ENCODE data around the gene ARSG.

The ARSG gene

DNA sequence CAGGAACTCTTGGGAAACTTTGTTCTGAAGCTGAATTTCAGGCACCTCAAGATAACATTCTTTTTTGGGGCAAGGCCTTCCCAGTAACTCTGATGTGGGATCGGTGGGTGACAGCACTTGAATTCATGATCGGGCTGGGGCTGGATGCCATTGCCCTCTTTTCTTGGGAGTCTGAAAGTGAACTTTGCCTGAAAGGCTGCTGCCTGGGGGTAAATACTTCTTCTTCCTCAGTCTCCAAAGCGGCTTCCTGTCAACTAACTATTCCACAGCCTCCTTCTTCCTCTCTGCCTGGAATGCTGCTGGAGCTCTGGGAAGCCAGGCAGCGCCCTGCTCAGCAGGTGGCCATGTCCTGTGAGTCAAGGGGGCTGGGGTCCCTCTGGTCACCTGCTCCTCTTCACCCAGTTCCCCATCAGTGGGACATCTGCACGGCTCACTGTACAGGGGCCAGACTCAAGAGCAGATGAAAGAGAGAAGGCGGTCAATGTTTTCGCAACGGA is 86.5 kb downstream of the ARSG start:
- DNase-seq (ENCODE audit: low read depth in 2 of 2) = no peak

DNA sequence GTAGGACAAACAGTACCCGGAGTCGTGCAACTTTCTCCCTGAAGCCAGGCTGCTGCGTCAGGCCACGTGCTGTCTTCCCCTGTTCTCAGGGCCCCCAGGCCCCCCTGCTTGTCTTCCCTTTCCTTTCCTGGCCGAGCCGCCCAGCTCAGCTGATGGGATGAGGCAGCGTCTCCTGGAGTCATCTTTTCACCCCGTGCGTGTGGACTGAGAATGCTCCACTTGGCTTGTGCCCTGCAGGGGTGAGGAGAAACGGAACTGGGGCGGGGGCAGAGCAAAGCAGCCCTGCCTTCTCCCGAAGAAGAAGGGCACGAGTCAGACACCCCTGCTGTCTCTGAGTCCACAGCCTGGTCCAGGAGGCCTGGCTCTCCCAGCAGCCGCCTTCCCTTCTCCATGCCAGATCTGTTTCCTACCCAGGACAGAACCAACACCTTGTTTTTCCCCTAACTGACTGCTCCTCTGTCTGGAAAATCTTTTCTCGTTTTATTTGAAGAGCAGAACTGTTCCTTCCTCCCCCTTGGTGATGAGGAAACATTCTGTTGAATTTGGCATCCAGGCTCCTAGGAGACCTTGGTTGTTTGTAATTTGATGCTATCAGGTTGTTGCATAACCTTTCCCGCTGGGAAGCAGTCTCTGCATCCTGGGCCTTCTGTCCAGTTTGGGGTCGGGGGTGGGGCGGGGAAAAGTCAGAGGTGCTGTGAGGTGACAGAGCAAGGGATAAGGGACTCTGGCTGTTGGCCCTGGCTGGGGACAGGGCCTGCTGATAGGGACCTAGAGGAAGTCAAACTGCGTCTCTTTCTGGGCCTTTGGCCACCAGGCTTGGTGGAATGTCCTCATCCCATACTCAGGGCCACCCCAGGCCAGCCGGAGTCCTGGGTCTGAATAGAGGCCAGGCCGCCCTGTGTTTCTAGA is 87.2 kb downstream of the ARSG start:
- no peak for DNase-seq (ENCODE audit: low read depth in 2 of 2)

DNA sequence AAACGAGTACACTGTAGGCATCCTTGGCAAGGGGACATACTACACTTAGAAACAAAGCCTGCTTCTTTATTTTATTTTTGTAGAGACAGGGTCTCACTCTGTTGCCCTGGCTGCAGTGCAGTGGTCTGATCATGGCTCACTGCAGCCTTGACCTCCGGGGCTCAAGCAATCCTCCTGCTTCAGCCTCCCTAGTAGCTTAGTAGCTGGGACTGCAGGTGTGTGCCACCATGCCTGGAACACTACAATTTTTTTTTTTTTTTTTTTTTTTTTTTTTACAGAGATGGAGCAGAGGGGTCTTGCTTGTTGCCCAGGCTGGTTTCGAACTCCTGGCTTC is 87.8 kb downstream of the ARSG start:
- no peak for DNase-seq (ENCODE audit: low read depth in 2 of 2)

DNA sequence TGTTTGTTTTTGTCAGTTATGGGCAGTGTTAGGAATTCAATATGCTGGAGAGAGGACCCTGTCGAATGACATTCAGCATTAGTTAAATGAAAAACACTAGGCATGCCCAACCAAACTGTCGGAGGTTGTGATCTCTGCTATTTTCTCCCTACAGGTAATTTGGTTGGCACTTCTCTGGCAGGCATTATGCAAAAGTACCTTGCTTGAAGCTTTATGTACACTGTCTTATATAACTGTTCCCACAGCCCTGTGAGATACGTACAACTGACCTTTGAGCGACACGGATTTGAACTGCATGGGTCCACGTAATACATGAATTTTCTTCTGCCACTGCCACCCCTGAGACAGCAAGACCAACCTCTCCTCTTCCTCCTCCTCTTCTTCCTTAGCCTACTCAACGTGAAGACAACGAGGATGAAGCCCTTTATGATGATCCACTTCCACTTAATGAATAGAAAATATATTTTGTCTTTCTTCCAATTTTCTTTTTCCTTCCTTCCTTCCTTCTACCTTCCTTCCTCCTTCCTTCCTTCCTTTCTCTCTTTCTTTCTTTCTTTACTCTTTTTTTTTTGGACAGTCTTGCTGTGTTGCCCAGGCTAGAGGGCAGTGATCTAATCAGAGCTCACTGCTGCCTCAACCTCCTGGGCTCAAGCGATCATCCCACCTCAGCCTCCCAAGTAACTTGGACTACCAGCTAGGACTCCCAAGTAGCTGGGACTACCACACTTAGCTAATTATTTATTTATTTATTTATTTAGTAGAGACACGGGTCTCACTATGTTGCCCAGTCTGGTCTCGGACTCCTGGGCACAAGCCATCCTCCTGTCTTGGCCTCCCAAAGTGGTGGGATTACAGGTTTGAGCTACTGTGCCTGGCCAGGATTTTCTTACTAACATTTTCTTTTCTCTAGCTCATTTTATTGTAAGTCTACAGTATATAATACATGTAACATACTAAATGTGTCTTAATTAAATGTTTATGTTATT is 88.7 kb downstream of the ARSG start:
- no peak for DNase-seq (ENCODE audit: low read depth in 2 of 2)

DNA sequence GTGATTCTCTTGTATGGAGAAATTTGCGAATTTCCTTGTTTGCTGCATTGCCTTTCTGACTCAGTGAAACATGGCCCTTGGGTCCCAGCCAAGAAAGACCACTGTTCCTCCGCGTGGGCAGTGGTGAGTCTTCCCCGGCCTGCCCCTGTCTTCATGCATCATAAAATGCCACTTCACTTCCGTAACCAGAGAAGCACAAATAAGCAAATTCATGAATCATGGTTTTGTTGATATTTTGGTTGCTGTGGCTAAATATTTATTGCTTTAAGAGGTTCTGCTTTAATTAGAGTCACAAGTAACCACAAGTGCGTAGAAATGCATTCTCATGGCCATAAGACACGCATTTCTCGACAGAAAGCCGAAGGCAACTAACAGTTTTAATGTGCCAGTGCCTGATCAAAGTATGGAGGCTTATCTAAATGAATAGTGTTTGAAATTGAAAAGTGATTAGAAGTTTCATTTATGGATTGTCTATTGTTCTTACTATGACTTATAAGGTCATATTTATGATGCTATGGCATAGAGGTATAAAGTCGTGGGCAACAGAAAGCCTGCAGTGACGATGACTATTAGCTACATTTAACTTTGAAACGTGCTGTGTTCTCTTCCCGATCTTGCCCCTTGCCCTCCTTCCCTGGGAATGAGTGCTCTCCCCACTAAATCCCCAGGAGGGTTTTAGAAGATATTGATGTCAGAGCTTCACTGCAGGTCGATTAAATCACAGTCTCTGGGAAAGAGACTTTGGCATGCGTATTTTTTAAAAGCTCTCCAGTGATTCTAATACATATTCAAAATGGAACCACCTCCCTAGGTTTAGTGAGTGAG is 90.0 kb downstream of the ARSG start:
- no peak for DNase-seq (ENCODE audit: low read depth in 2 of 2)

DNA sequence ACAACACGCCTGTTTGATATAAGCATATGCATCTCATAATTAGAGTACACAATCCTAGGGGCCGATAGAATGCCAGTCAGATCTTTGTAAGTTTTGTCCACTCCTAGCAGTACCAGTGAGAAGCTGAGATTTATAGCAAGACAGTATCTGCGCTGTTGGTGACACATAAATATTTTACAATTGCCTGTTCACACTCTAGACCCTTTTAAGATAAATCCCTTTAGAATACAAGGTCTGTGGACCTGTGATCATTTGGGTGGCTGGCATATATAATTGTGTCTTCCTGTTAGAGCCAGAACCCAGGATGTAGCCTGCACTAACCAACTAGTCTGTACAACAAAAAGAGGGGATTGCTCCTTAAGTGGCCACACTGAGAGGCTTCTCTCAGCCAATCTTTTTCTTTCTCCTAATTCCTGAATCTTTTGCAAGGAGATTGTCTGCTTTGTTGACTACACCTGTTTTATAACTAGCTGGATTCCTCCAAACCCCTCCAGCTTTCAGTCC is 91.3 kb downstream of the ARSG start:
- DNase-seq (ENCODE audit: low read depth in 2 of 2) = no peak

DNA sequence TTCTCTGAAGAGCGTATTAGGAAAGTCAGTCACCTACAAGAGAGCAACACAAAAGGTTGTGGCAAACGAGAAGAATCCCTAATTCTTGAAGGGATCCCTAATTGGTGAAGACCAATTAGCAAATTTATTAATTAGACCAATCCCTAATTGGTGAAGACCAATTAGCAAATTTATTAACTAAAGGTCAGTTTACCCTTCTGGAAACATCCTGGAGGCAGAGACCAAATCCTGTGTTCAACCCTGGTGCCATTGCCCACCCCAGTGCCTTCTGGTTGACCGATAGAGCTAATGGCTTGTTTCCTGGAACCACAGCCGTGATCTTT is 91.8 kb downstream of the ARSG start:
- DNase-seq (ENCODE audit: low read depth in 2 of 2) = no peak

DNA sequence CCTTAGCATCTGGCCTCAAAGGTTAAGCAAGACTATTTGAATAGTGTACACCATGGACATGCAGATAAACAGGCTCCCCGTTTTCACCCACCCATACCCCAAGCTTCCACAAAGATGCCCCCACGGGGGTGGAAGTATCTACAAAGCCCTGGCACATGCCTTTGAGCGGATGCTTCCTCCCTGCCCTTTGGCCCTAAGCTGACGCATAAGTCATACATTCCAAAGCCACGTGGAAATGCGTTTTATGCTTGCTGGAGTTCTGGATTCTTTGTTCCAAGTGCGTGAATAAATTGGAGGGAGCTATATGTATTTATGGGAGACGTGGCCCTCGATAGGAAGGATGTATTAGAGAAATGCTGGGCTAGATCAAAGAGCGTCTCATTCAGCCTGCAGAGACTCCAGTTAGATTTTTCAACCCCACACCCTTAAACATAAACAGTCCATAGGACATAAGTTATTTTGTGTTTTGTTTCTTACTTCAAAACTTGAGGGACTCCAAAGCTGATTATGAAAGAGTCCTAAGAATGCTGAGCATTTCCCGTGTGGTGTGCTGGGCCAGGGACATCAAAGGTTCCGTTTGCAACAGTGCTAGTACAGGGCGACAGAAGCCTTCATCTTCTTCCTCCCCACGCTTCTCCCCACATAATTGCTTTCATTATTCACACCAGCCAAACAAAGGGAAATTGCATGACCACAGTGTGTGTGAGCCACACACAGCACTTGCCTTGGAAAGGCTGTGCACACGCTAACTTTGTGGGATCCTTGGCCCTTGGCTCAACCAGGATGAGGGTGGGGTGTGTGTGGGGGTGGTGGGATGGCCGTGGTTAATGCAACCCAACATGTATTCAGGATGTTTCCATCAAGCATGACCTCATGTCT is 92.4 kb downstream of the ARSG start:
- DNase-seq (ENCODE audit: low read depth in 2 of 2) = no peak

DNA sequence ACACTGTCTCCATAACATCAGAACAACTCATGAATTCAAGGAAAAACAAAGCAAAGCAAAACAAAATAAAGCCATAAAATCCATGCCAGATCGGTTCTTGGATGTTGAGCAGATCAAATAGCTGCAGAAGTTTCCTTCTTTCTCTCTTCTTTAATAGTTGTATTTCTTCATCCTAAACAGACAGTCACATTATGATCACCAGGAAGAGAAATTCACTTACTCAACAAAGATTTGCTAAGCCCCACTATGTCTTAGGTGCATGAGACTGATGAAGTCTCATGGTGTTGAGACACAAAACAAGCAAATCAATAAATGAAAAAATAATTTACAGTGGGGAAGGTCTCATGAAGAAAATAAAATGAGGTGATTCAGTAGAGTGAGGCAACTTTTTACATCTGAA is 93.2 kb downstream of the ARSG start:
- no peak for DNase-seq (ENCODE audit: low read depth in 2 of 2)

DNA sequence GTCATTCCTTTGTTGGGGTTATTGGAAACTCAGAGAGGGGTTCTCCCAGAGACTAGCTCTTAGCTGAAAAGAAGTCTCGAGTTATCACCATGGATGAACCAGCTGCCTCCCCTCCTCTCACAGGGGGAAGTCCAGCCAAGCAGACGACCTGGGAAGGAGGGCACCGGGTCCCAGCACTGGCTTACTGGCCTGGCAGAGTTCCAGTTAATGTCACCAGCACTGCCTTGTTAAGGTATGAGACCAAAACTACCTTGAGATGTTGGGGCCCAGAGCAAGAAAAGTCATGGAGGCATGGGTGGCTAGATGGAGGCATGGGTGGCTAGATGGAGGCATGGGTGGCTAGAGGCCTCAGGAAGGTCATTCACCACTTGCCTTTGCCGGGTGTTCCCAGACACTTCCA is 93.6 kb downstream of the ARSG start:
- no peak for DNase-seq (ENCODE audit: low read depth in 2 of 2)

DNA sequence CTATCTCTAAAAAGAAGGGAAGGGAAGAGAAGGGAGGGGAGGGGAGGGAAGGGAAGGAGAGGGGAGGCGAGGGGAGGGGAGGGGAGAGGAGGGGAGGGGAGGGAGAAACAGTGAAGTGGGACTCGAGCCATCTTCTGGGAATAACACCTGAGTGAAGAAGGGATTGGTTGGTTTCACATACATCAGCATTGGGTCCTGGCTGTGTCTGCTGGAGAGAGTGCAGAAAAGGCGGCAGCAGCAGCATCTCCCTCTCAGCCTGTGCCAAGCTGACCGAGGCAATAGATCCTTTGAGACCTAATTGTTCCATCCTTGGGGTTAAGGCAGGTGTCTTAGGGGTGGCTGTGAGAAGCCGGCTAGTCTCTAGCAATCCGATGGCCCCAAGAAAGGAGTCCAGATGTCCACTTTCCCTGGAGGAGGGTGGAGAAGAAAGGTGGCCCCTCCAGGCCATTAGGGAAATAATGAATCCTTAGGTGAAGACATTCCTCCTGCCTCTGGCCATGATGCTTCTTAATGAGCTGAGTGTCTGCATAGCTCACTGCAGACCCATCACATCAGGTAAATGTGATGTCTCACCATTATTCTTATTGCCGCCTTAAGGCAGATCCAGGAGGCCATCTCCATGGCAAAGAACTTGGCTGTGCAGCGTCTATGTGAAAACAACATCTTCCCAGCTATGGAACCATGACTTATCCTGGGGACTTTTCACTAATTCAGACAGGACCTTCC is 94.4 kb downstream of the ARSG start:
- no peak for DNase-seq (ENCODE audit: low read depth in 2 of 2)

DNA sequence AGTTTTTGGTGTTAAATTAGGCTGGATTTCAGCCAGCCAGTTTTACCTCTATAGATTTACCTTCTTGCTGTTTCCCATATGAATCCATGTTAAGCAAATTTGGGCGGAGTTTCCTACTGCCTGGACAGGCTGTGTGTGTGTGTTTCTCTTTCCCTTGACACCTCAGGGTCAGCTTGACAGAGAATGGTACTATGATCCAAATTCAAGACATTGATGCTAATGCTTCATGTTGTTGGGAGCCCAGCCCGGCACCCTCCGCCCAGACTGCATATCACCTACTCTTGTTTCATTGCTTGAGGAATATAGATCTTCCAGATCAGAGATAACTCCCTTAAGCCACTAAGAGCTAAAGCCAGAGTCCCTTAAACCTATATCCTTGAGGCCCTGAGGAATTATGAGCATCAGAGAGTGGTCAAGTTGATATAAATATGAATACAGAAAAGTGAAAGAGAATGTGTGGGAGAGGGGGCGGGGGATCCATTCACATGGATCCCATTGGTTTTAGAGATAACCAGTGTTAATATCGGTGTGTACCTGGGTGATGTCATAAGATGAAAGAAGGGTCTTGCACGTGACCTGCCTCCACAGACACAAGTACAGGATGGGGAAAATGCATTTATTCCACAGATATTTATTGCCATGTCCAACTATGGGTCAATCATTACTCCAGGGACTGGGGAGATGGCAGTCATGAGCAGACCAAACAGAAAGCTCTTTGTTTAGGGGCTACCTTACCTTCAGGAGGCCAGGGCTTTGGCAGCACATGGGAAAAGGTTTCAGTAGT is 96.3 kb downstream of the ARSG start:
- DNase-seq (ENCODE audit: low read depth in 2 of 2) = no peak

DNA sequence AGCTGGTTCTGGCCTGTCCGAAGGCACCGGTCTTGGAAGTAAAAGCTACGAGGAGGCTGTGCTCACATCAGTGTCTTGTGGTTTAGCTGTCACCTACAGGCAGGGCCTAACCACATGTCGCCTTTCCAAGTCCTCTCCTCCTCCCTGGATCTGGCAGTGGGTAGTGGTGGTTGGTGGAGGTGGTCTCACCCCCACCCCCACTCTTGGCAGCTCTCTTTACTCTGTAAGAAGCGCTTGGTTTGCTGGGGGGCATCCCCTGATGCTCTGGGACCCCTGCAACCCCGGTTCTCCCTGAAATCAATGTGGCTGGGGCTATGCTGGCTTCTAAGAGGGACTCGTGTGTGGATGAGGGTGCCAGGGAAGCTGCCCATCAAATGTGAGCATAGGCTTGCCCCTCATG is 97.7 kb downstream of the ARSG start:
- DNase-seq (ENCODE audit: low read depth in 2 of 2) = no peak

DNA sequence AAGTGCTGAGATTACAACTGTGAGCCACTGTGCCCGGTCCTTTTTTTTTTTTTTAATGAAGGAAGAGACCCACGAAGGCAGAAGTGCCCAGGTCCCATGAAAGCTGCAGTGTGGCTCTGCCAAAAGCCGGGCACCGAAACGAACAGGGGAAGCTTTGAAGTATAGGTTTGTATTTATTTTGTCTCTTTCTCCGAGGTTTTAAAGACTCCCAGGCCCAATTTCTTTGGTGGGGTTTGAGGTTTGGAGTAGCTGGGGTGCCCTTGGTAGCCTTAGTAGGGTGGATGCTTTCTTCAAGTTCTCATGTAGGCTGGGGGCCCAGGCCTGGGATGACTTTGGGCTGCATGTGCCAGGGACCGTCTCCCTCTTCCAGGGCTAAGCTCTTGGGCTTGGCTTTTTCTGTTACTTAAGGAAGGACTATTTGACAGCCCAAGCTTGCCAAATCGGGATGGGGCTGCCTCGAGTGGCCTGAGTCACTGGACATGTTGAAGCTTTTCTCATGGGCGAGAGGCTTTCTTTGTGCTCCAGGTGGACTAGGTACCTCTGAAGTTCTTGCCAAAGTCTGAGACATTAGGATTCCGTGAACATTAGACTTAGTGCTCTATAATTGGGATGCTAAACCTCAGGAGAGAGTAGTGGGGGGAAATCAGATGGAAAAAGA is 99.7 kb downstream of the ARSG start:
- DNase-seq (ENCODE audit: low read depth in 2 of 2) = no peak

DNA sequence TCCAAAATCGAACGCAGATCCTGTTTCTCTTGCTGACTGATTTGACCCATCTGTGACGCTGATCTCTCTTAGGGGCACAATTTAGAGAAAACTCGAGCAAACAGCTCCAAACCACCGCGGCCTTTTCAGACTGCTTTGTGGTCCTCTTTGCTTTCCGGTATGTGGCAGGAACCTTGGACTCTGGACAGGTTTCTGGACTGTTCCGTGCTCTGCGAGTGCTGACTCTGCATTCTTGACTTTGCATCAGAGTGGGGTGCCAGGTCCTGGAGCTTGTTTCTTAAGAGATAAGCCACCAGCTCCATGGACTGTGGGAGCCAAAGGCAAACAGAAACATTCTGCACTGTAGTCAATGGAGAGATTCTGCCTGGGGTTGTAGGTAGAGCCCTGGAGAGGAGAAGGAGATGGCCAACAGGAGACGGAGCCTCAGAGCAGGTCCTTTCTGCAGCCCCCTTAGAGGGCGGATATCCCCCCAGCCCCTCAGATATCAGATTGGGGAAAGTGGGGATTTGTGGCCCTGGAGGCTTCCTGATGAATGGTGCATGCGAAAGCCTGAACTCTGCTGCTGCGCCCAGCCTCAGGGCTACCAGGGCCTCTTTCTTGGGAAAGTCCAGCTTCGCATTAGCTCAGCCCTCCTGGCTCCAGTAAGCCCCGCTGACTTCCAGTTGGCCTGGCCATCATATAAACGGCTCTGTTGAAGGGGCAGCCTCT is 100.4 kb downstream of the ARSG start:
- no peak for DNase-seq (ENCODE audit: low read depth in 2 of 2)

DNA sequence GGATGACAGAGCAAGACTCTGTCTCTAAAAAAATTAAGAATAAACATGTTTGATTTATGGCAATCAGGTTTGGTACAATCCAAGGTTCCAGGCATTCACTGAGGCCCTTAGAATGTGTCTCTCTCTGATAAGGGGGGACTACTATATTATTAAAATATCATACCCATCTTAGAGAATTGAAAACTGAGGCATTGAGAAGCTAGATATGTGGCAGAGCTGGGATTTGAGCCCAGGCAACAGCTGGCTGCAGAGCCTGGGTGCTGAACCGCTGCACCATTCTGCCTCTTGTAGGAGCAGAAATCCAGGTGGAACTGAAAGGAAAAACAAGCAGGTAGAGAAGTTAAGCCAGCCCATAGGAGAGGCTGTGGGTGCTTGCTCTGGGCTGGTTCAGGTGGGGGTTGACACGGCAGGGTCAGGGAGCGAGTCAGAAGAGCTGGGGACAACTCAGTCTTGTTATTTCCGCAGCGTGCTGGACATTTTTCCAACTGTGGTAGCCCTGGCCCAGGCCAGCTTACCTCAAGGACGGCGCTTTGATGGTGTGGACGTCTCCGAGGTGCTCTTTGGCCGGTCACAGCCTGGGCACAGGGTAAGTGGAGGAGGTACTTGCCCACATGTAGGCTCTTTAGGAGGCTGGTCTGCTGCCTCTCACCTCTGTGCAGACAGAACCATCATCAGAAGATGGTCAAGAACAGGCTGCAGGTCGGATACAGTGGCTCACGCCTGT is 103.5 kb downstream of the ARSG start:
- no peak for DNase-seq (ENCODE audit: low read depth in 2 of 2)
